Measurements from ENCODE around the gene ANGPTL2. TPM values are rescaled to one million over a fixed set of nuclear protein-coding genes. Genes with fewer than 3 reads are reported as not detected.
A peak's percentile ranks its signal among the peaks of the same experiment; 100 is the strongest.

The ANGPTL2 gene
- total and polyA plus RNA-seq, 12 donors: 3.0 to 32.6 (median 11.4) TPM

GRCh38 chr9:127143920-127144465, 21.6 kb upstream of the ANGPTL2 start:
- H3K27ac ChIP-seq: peak overlapping the region in 1 of 5 donors; percentile 3
- intact Hi-C loops (cut with DNase I): no loop called here
- WGBS, 4 donors: 94 to 97% (median 96%) methylated on average over 7 to 8 of the region's 8 CpGs
- H3K4me1 ChIP-seq (replicated peaks in 1 of 2): no peaks in the 10 kb centered on the region
- no peak overlapping the region for H3K4me3 ChIP-seq
- no peaks in the 10 kb centered on the region for H3K9me3 ChIP-seq (replicated peaks in 1 of 3)
- DNase-seq: peak in 3 of 7 donors; percentile 1 to 27 (median 5)
- no peaks in the 10 kb centered on the region for H3K27me3 ChIP-seq
- no peaks in the 10 kb centered on the region for H3K36me3 ChIP-seq (replicated peaks in 1 of 2)
- no peak for TF ChIP-seq POLR2A (IDR thresholded peaks at IDR 0.05)
- no peak for TF ChIP-seq CTCF (IDR thresholded peaks at IDR 0.05)

GRCh38 chr9:127142931-127143464, 20.6 kb upstream of the ANGPTL2 start:
- Histone ChIP-seq H3K36me3 (replicated peaks in 1 of 2) (no peaks in the 10 kb centered on the region), H3K27me3 (no peaks in the 10 kb centered on the region), H3K4me1 (replicated peaks in 1 of 2) (no peaks in the 10 kb centered on the region), H3K27ac (no peak overlapping the region), H3K4me3 (no peak overlapping the region), H3K9me3 (replicated peaks in 1 of 3) (no peaks in the 10 kb centered on the region)
- no peak for TF ChIP-seq POLR2A (IDR thresholded peaks at IDR 0.05)
- no peak for TF ChIP-seq CTCF (IDR thresholded peaks at IDR 0.05)
- intact Hi-C loops (cut with DNase I): no loop called here
- DNase-seq: peak in 1 of 7 donors; percentile 13
- WGBS, 4 donors: 79 to 86% (median 80%) methylated on average over 2 of the region's 2 CpGs

- 91 to 97% (median 97%) methylated on average over 3 of the region's 3 CpGs for WGBS, 4 donors
- H3K27me3 ChIP-seq: no peaks in the 10 kb centered on the region
- no peak overlapping the region for H3K27ac ChIP-seq
- no peaks in the 10 kb centered on the region for H3K36me3 ChIP-seq (replicated peaks in 1 of 2)
- intact Hi-C loops (cut with DNase I): no loop called here
- DNase-seq: peak in 3 of 7 donors; percentile 1 to 6 (median 4)
- H3K4me3 ChIP-seq: no peak overlapping the region
- no peaks in the 10 kb centered on the region for H3K4me1 ChIP-seq (replicated peaks in 1 of 2)
- H3K9me3 ChIP-seq (replicated peaks in 1 of 3): no peaks in the 10 kb centered on the region
- no peak for TF ChIP-seq POLR2A (IDR thresholded peaks at IDR 0.05)
- no peak for TF ChIP-seq CTCF (IDR thresholded peaks at IDR 0.05)
Observed at GRCh38 chr9:127142291-127142690, 19.9 kb upstream of the ANGPTL2 start.

GRCh38 chr9:127140842-127141675, 18.6 kb upstream of the ANGPTL2 start:
- intact Hi-C loops (cut with DNase I): no loop called here
- Histone ChIP-seq H3K36me3 (replicated peaks in 1 of 2) (no peaks in the 10 kb centered on the region), H3K4me3 (no peak overlapping the region), H3K9me3 (replicated peaks in 1 of 3) (no peaks in the 10 kb centered on the region), H3K4me1 (replicated peaks in 1 of 2) (no peaks in the 10 kb centered on the region), H3K27ac (no peak overlapping the region), H3K27me3 (no peaks in the 10 kb centered on the region)
- no peak for TF ChIP-seq POLR2A (IDR thresholded peaks at IDR 0.05)
- TF ChIP-seq CTCF (IDR thresholded peaks at IDR 0.05): no peak
- peak in 4 of 7 donors; percentile 5 to 36 (median 13) for DNase-seq
- 77 to 89% (median 82%) methylated on average over 9 of the region's 9 CpGs for WGBS, 4 donors
